Prostate gland (tissue), 2 donors: Measurements from ENCODE around the gene BRCA1.

Experiments used
- POLR2AphosphoS5 ChIP-seq: sonication (generic); formaldehyde crosslinking; IDR thresholded peaks from one replicate; pipeline ENCODE4 v1.6.1; 2017; ENCODE audit warnings: antibody characterized with exemption
- TF ChIP-seq, protein P1 (sequence below), 4 experiments: fragments of 200-600 bp in 2 of 4; fragments of 450-650 bp in 2 of 4; sonication (generic) in 2 of 4; IDR thresholded peaks; 1 replicate in 3 of 4; 2 replicates in 1 of 4; pipeline ENCODE4 v1.5.1; 2016 to 2019; ENCODE audit warnings: antibody characterized with exemption in 4 of 4, mild to moderate bottlenecking in 2 of 4, moderate library complexity in 2 of 4

DNA sequence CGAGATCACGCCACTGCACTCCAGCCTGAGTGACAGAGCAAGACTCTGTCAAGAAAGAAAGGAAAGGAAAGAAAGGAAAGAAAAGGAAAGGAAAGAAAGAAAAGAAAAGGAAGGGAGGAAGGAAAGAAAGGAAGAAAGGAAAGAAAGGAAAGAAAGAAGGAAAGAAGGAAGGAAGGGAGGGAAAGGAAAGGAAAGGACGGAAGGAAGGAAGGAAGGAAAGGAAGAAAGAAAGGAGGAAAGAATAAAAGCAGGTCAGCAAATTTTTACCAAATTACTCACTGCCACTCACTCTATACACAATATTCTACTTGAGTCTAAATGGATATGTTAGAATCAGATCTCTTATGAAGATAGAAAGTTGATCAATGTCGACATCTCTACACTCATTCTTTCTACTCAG lies 50.3 kb downstream of the BRCA1 start:
- TF ChIP-seq, protein P1, sequence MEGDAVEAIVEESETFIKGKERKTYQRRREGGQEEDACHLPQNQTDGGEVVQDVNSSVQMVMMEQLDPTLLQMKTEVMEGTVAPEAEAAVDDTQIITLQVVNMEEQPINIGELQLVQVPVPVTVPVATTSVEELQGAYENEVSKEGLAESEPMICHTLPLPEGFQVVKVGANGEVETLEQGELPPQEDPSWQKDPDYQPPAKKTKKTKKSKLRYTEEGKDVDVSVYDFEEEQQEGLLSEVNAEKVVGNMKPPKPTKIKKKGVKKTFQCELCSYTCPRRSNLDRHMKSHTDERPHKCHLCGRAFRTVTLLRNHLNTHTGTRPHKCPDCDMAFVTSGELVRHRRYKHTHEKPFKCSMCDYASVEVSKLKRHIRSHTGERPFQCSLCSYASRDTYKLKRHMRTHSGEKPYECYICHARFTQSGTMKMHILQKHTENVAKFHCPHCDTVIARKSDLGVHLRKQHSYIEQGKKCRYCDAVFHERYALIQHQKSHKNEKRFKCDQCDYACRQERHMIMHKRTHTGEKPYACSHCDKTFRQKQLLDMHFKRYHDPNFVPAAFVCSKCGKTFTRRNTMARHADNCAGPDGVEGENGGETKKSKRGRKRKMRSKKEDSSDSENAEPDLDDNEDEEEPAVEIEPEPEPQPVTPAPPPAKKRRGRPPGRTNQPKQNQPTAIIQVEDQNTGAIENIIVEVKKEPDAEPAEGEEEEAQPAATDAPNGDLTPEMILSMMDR (IDR thresholded peaks at IDR 0.05) = no peak
- TF ChIP-seq POLR2AphosphoS5 = no peak
